PFSK-1 (cell line): ENCODE measurements around the gene SIGLEC15.

Experiments
- FOXP2 ChIP-seq: optimal IDR thresholded peaks from 2 replicates; pipeline ENCODE3; 2011; ENCODE audit warnings: borderline replicate concordance, control low read depth, inconsistent platforms; ENCODE audit not compliant: insufficient read depth; ENCODE audit errors: extremely low read length, extremely low read depth
- POLR2AphosphoS5 ChIP-seq: IDR thresholded peaks from 2 replicates; pipeline ENCODE4 v1.6.1; 2012; ENCODE audit warnings: low read depth, mild to moderate bottlenecking, control low read depth, low read length, moderate library complexity
- REST ChIP-seq, 2 experiments: IDR thresholded peaks; 2 replicates each; pipeline versions ENCODE4 v1.6.1 to v1.8.0; 2011 to 2012; ENCODE audit warnings: low read depth in 2 of 2, low read length in 2 of 2, control low read depth in 1 of 2, inconsistent platforms in 1 of 2, mild to moderate bottlenecking in 1 of 2, moderate library complexity in 1 of 2; ENCODE audit not compliant: insufficient read depth in 1 of 2
- SIN3A ChIP-seq: IDR thresholded peaks from 2 replicates; pipeline ENCODE4 v1.6.1; 2012; ENCODE audit warnings: mild to moderate bottlenecking, low read length, moderate library complexity, borderline replicate concordance; ENCODE audit not compliant: insufficient read depth
- TAF1 ChIP-seq: IDR thresholded peaks from 2 replicates; pipeline ENCODE4 v1.6.1; 2012; ENCODE audit warnings: low read length, control low read depth, borderline replicate concordance; ENCODE audit not compliant: insufficient read depth

- TF ChIP-seq REST (IDR thresholded peaks at IDR 0.05; ENCODE audit: insufficient read depth in 1 of 2, low read depth in 2 of 2, low read length in 2 of 2) (no peak), POLR2AphosphoS5 (no peak), FOXP2 (no peak), TAF1 (no peak), SIN3A (no peak)
Measured at GRCh38 chr18:45836242-45837205, 11.0 kb downstream of the SIGLEC15 start.
